Calu3 (cell line): Measurements from ENCODE around the gene RBM23. TPM values are rescaled to one million over a fixed set of nuclear protein-coding genes. Genes with fewer than 3 reads are reported as not detected.
A peak's percentile ranks its signal among the peaks of the same experiment; 100 is the strongest.
"Not testable (repeated sequence)": the region's sequence is repeated elsewhere in the genome, so short reads cannot be mapped to it uniquely, and the experiment has no call there.

Experiments used
- BruUV-seq: library from RNA; stranded (reverse); fragments of 400-500 nt; replicated peaks from 2 replicates; lab custom pipeline; 2021; lab: Mats Ljungman, UMichigan
- CTCF ChIA-PET: fragments of 300-600 bp; sonication (Branson Sonifier 250); formaldehyde crosslinking; loops from one replicate; lab custom pipeline; 2022; ENCODE audit warnings: antibody characterized with exemption; lab: Charles Lee
- DNase-seq: peaks from one replicate; pipeline ENCODE4 v3.0.0; 2022
- H3K27ac Mint-ChIP-seq: one replicate; pipeline ENCODE4 v1.8.0; 2022; ENCODE audit warnings: mixed read lengths; ENCODE audit not compliant: unreplicated experiment
- H3K27me3 Mint-ChIP-seq: one replicate; pipeline ENCODE4 v1.8.0; 2022; ENCODE audit warnings: mixed read lengths; ENCODE audit not compliant: unreplicated experiment
- H3K36me3 Mint-ChIP-seq: one replicate; pipeline ENCODE4 v1.8.0; 2022; ENCODE audit warnings: mild to moderate bottlenecking, moderate library complexity, mixed read lengths; ENCODE audit not compliant: insufficient read depth, unreplicated experiment
- H3K4me1 Mint-ChIP-seq: one replicate; pipeline ENCODE4 v1.8.0; 2022; ENCODE audit warnings: mild to moderate bottlenecking, low read depth, mixed read lengths; ENCODE audit not compliant: unreplicated experiment
- H3K4me3 Mint-ChIP-seq: one replicate; pipeline ENCODE4 v1.8.0; 2022; ENCODE audit warnings: mild to moderate bottlenecking, low read depth, moderate library complexity, mixed read lengths; ENCODE audit not compliant: unreplicated experiment
- H3K9me3 Mint-ChIP-seq: one replicate; pipeline ENCODE4 v1.8.0; 2022; ENCODE audit warnings: low read depth, mixed read lengths; ENCODE audit not compliant: unreplicated experiment
- CTCF ChIP-seq: fragments of 200-600 bp; IDR thresholded peaks from one replicate; pipeline ENCODE4 v1.8.0; 2022; ENCODE audit warnings: antibody characterized with exemption; ENCODE audit not compliant: unreplicated experiment
- intact Hi-C: fragments of 100-400 bp; cut with micrococcal nuclease; formaldehyde crosslinking; loops from one replicate; pipeline ENCODE4 v1.10.0; 2022; ENCODE audit not compliant: unreplicated experiment
- total RNA-seq: library from RNA; stranded (reverse); gene quantifications from 2 replicates; pipeline ENCODE4 v1.2.3, GENCODE V29; 2022

The RBM23 gene
- total RNA-seq, 1 experiment from 2014 or later, result 70.9 TPM

- Mint-ChIP-seq H3K4me1 (no peaks in the 10 kb centered on the region), H3K9me3 (no peaks in the 10 kb centered on the region), H3K4me3 (peak overlapping the region; percentile 52), H3K27me3 (no peaks in the 10 kb centered on the region), H3K36me3 (no peaks in the 10 kb centered on the region), H3K27ac (peak overlapping the region; percentile 51)
- DNase-seq, result peak; percentile 91
- peak; percentile 77 for TF ChIP-seq CTCF
- CTCF ChIA-PET, result interaction anchor here (0.6 to 3.4 kb wide), 14 partner anchors 14 to 263 kb away, joined by 3 to 46 read pairs (median 4); partner anchors contain the start of genes LRP10, MMP14 and OXA1L
- BruUV-seq, result no TSS peak
- intact Hi-C loops, result loop anchor here (1.0 to 5.0 kb wide), 4 partner anchors 30 to 296 kb away; no protein-coding TSS in a partner anchor
Observed at GRCh38 chr14:22852940-22853767, 65.8 kb downstream of the RBM23 start.

- DNase-seq, result no peak
- intact Hi-C loops, result loop anchor here (2.0 to 5.0 kb wide), 2 partner anchors 195 to 296 kb away; no protein-coding TSS in a partner anchor
- H3K4me3 Mint-ChIP-seq, result no peak overlapping the region
- H3K27ac Mint-ChIP-seq, result no peak overlapping the region
- no TSS peak for BruUV-seq
- no peaks in the 10 kb centered on the region for H3K4me1 Mint-ChIP-seq
- TF ChIP-seq CTCF, result no peak
- H3K9me3 Mint-ChIP-seq, result no peaks in the 10 kb centered on the region
- H3K36me3 Mint-ChIP-seq, result no peaks in the 10 kb centered on the region
- CTCF ChIA-PET, result interaction anchor here (0.6 to 3.4 kb wide), 12 partner anchors 13 to 263 kb away, joined by 3 to 46 read pairs (median 4); partner anchors contain the start of genes MMP14 and OXA1L
- no peaks in the 10 kb centered on the region for H3K27me3 Mint-ChIP-seq
Observed at GRCh38 chr14:22852599-22852939, 66.4 kb downstream of the RBM23 start.

- H3K4me3 Mint-ChIP-seq, DNase-seq, H3K27me3 Mint-ChIP-seq, H3K36me3 Mint-ChIP-seq, H3K4me1 Mint-ChIP-seq, BruUV-seq, H3K27ac Mint-ChIP-seq, H3K9me3 Mint-ChIP-seq: not testable (repeated sequence)
- CTCF ChIA-PET, result interaction anchor here (0.6 to 3.4 kb wide), 12 partner anchors 15 to 484 kb away, joined by 3 to 46 read pairs (median 4); partner anchors contain the start of genes MMP14 and OXA1L
- intact Hi-C loops, result loop anchor here (2.0 to 5.0 kb wide), 2 partner anchors 195 to 295 kb away; no protein-coding TSS in a partner anchor
Observed at GRCh38 chr14:22852178-22852577, 66.8 kb downstream of the RBM23 start.

GRCh38 chr14:22850944-22851764 lies 67.8 kb downstream of the RBM23 start:
- no peak for TF ChIP-seq CTCF
- H3K9me3 Mint-ChIP-seq, result no peaks in the 10 kb centered on the region
- H3K27ac Mint-ChIP-seq, result no peak overlapping the region
- BruUV-seq, result no TSS peak
- intact Hi-C loops, result loop anchor here (5.0 kb wide), 1 partner anchor 194 kb away; no protein-coding TSS in a partner anchor
- no peaks in the 10 kb centered on the region for H3K4me1 Mint-ChIP-seq
- no peak for DNase-seq
- no peaks in the 10 kb centered on the region for H3K36me3 Mint-ChIP-seq
- CTCF ChIA-PET, result interaction anchor here (0.8 to 1.8 kb wide), 7 partner anchors 21 to 295 kb away, joined by 3 to 7 read pairs (median 3); no protein-coding TSS in a partner anchor
- H3K4me3 Mint-ChIP-seq, result no peak overlapping the region
- H3K27me3 Mint-ChIP-seq, result no peaks in the 10 kb centered on the region
